Spleen (tissue), 11 donors: ENCODE measurements around the gene MYCBPAP. TPM values are rescaled to one million over a fixed set of nuclear protein-coding genes. Genes with fewer than 3 reads are reported as not detected.

Experiments
- DNase-seq: peaks from one replicate; pipeline ENCODE4 v3.0.0-alpha.2; 2020
- H3K27ac ChIP-seq, 8 donors: fragments of 200-600 bp; sonication (generic) in 7 of 8; 1 replicate in 4 of 8; 2 replicates in 4 of 8; pipeline versions ENCODE4 v1.5.0 to v1.8.0; 2016 to 2021; ENCODE audit warnings: inconsistent platforms in 4 of 8, mild to moderate bottlenecking in 4 of 8, moderate library complexity in 1 of 8
- H3K27me3 ChIP-seq, 7 donors: fragments of 200-600 bp; sonication (generic) in 6 of 7; replicated peaks in 1 of 7; 1 replicate in 4 of 7; 2 replicates in 3 of 7; pipeline versions ENCODE4 v1.5.0 to v1.8.0; 2016 to 2021; ENCODE audit warnings: inconsistent platforms in 3 of 7, mild to moderate bottlenecking in 1 of 7
- H3K36me3 ChIP-seq, 6 donors: fragments of 200-600 bp; sonication (generic) in 5 of 6; 1 replicate in 4 of 6; 2 replicates in 2 of 6; pipeline versions ENCODE4 v1.5.0 to v1.8.0; 2016 to 2021; ENCODE audit warnings: inconsistent platforms in 2 of 6
- H3K4me1 ChIP-seq, 6 donors: fragments of 200-600 bp; sonication (generic) in 5 of 6; 1 replicate in 3 of 6; 2 replicates in 3 of 6; pipeline versions ENCODE4 v1.5.0 to v1.8.0; 2016 to 2021; ENCODE audit warnings: inconsistent platforms in 3 of 6
- H3K4me3 ChIP-seq, 8 donors: fragments of 200-600 bp; sonication (generic) in 7 of 8; 1 replicate in 4 of 8; 2 replicates in 4 of 8; pipeline versions ENCODE4 v1.5.0 to v1.8.0; 2016 to 2021; ENCODE audit warnings: inconsistent platforms in 4 of 8, mild to moderate bottlenecking in 4 of 8, moderate library complexity in 2 of 8
- H3K9me3 ChIP-seq, 8 donors: fragments of 200-600 bp; sonication (generic) in 7 of 8; 1 replicate in 4 of 8; 2 replicates in 4 of 8; pipeline versions ENCODE4 v1.5.0 to v1.8.0; 2016 to 2021; ENCODE audit warnings: inconsistent platforms in 4 of 8
- CTCF ChIP-seq, 11 experiments: fragments of 200-600 bp in 7 of 11; fragments of 450-650 bp in 4 of 11; sonication (generic) in 4 of 11; IDR thresholded peaks in 8 of 11; conservative IDR thresholded peaks in 3 of 11; 1 replicate in 7 of 11; 2 replicates in 4 of 11; pipeline versions ENCODE4 v1.4.0 to v1.8.0; 2016 to 2021; ENCODE audit warnings: antibody characterized with exemption in 11 of 11, inconsistent platforms in 4 of 11, mild to moderate bottlenecking in 1 of 11
- POLR2A ChIP-seq, 3 donors: fragments of 450-650 bp; IDR thresholded peaks; one replicate each; pipeline ENCODE4 v1.5.1; 2017; ENCODE audit warnings: antibody characterized with exemption in 3 of 3, mild to moderate bottlenecking in 1 of 3
- POLR2AphosphoS5 ChIP-seq, 3 donors: sonication (generic); formaldehyde crosslinking; IDR thresholded peaks; one replicate each; pipeline ENCODE4 v1.5.1; 2017; ENCODE audit warnings: antibody characterized with exemption in 3 of 3
- WGBS, 5 donors: extraction: QIAGEN DNeasy Blood & Tissue Kit in 3 of 5; methylation state at CpG; one replicate each; pipeline versions ENCODE4 v1.1.5 to v1.1.7; 2013 to 2018; 5-methylcytosine and 5-hydroxymethylcytosine counted together
- intact Hi-C: fragments of 100-400 bp; cut with DNase I; formaldehyde crosslinking; loops from one replicate; pipeline ENCODE4 v1.15.0; 2023; ENCODE audit warnings: low total_unique reads
- polyA plus RNA-seq, 3 donors: library from polyadenylated mRNA; stranded (reverse); fragments of 200-250 nt; gene quantifications; one replicate each; pipeline ENCODE4 v1.2.1, GENCODE V29; 2013
- total RNA-seq, 7 donors: library from RNA; depleted of rRNA in 3 of 7; stranded (reverse); fragments of >200 nt in 3 of 7; fragmentation: NEBNext Ultra II Directional in 4 of 7; extraction: Animal tissue kit (Norgen Biotek cat#: 25700) in 4 of 7; gene quantifications; one replicate each; pipeline versions ENCODE4 v1.1.0 to v1.2.1, GENCODE V29; 2016 to 2021
- donor health status: healthy with polysubstance abuse.
- donor health status: DM: no; HTN: no; CAD: no; lungs with moderate emphysema.
- donor health status: DM: no; HTN: no; CAD: no.
- donor health status: Bipolar disorder and iron deficiency.
- donor health status: healthy.
- donor health status: DM: no; HTN: no; CAD: no.
- donor health status: DM: yes; HTN: yes; CAD: no.

Gene MYCBPAP
- total and polyA plus RNA-seq, 10 donors = 0.15 to 2.8 (median 0.84) TPM

GRCh38 chr17:50561746-50562141 lies 53.5 kb downstream of the MYCBPAP start:
- TF ChIP-seq CTCF (IDR thresholded peaks at IDR 0.05 in 8 of 11, conservative IDR thresholded peaks at IDR 0.05 in 3 of 11) (no peak), POLR2AphosphoS5 (IDR thresholded peaks at IDR 0.05) (no peak), POLR2A (IDR thresholded peaks at IDR 0.05) (no peak)
- H3K36me3 ChIP-seq = peaks cover 0 to 2% (median 0%) of the 10 kb centered on the region in 6 donors
- no peak overlapping the region for H3K27ac ChIP-seq
- H3K4me3 ChIP-seq = peak overlapping the region in 3 of 8 donors; percentile 58 to 80 (median 65)
- no peak for DNase-seq
- peaks cover 25 to 66% (median 45%) of the 10 kb centered on the region in 6 donors for H3K4me1 ChIP-seq
- intact Hi-C loops = no loop called here
- H3K27me3 ChIP-seq = peaks cover 14 to 100% (median 72%) of the 10 kb centered on the region in 7 donors
- H3K9me3 ChIP-seq = no peaks in the 10 kb centered on the region
- WGBS, 5 donors = 1 to 2% (median 1%) methylated on average over 19 to 26 of the region's 27 CpGs; no CpG with 5 or more reads in 2 of the 5 donors

- WGBS, 5 donors = 13 to 18% (median 17%) methylated on average over 21 to 22 of the region's 22 CpGs
- intact Hi-C loops = no loop called here
- no peak for DNase-seq
- Histone ChIP-seq H3K27me3 (peaks cover 14 to 100% (median 72%) of the 10 kb centered on the region in 7 donors), H3K9me3 (no peaks in the 10 kb centered on the region), H3K4me3 (peak overlapping the region in 1 of 8 donors; percentile 80), H3K36me3 (no peaks in the 10 kb centered on the region), H3K27ac (no peak overlapping the region), H3K4me1 (peaks cover 25 to 66% (median 45%) of the 10 kb centered on the region in 6 donors)
- no peak for TF ChIP-seq CTCF (IDR thresholded peaks at IDR 0.05 in 8 of 11, conservative IDR thresholded peaks at IDR 0.05 in 3 of 11)
Measured at GRCh38 chr17:50562242-50563091, 54.2 kb downstream of the MYCBPAP start.

- Histone ChIP-seq H3K4me1 (peaks cover 25 to 66% (median 45%) of the 10 kb centered on the region in 6 donors), H3K27me3 (peaks cover 14 to 100% (median 72%) of the 10 kb centered on the region in 7 donors), H3K36me3 (no peaks in the 10 kb centered on the region), H3K4me3 (no peak overlapping the region), H3K27ac (no peak overlapping the region), H3K9me3 (no peaks in the 10 kb centered on the region)
- DNase-seq = no peak
- intact Hi-C loops = no loop called here
- 55 to 65% (median 62%) methylated on average over 4 of the region's 4 CpGs for WGBS, 5 donors
- TF ChIP-seq POLR2A (IDR thresholded peaks at IDR 0.05) (no peak), POLR2AphosphoS5 (IDR thresholded peaks at IDR 0.05) (no peak), CTCF (IDR thresholded peaks at IDR 0.05 in 8 of 11, conservative IDR thresholded peaks at IDR 0.05 in 3 of 11) (no peak)
Measured at GRCh38 chr17:50563092-50563511, 54.9 kb downstream of the MYCBPAP start.

GRCh38 chr17:50564916-50565315 lies 56.7 kb downstream of the MYCBPAP start:
- Histone ChIP-seq H3K27me3 (peaks cover 7 to 86% (median 55%) of the 10 kb centered on the region in 7 donors), H3K36me3 (no peaks in the 10 kb centered on the region), H3K27ac (peak overlapping the region in 2 of 8 donors; percentile 11 to 49), H3K4me3 (no peak overlapping the region), H3K9me3 (no peaks in the 10 kb centered on the region), H3K4me1 (peaks cover 11 to 49% (median 31%) of the 10 kb centered on the region in 6 donors)
- no peak for DNase-seq
- intact Hi-C loops = no loop called here
- 21 to 45% (median 29%) methylated on average over 18 to 19 of the region's 19 CpGs for whole genome bisulfite sequencing, 5 donors
- TF ChIP-seq POLR2AphosphoS5 (IDR thresholded peaks at IDR 0.05) (no peak), CTCF (IDR thresholded peaks at IDR 0.05 in 8 of 11, conservative IDR thresholded peaks at IDR 0.05 in 3 of 11) (no peak), POLR2A (IDR thresholded peaks at IDR 0.05) (no peak)
